Right ventricle myocardium inferior (tissue), 1 donor: ENCODE data around the gene TMEM161A. TPM values are rescaled to one million over a fixed set of nuclear protein-coding genes. Genes with fewer than 3 reads are reported as not detected.
A peak's percentile ranks its signal among the peaks of the same experiment; 100 is the strongest.
"Not testable (repeated sequence)": the region's sequence is repeated elsewhere in the genome, so short reads cannot be mapped to it uniquely, and the experiment has no call there.

Source experiments
- ATAC-seq: fragments of 200-7000 bp; cut with Tn5 transposase; one replicate; pipeline ENCODE4 v1.9.1; 2020; ENCODE audit warnings: mild to moderate bottlenecking, moderate library complexity
- DNase-seq: peaks from one replicate; pipeline ENCODE4 v3.0.0; 2021; ENCODE audit errors: missing footprints
- intact Hi-C: fragments of 100-400 bp; cut with DNase I; formaldehyde crosslinking; loops from one replicate; pipeline ENCODE4 v1.11.0; 2022
- total RNA-seq: library from RNA; stranded (reverse); fragmentation: NEBNext Ultra II Directional; extraction: Animal tissue kit (Norgen Biotek cat#: 25700); gene quantifications from one replicate; pipeline ENCODE4 v1.2.1, GENCODE V29; 2021
- donor health status: DM: no; HTN: yes; CAD: no; lungs with severe emphysema.

The TMEM161A gene
- total RNA-seq, 1 donor from 2014 or later: 23.5 TPM

GRCh38 chr19:19105365-19106055 is 32.8 kb downstream of the TMEM161A start:
- peak; percentile 79 for DNase-seq
- peak; percentile 80 for ATAC-seq
- intact Hi-C loops: no loop called here

DNA sequence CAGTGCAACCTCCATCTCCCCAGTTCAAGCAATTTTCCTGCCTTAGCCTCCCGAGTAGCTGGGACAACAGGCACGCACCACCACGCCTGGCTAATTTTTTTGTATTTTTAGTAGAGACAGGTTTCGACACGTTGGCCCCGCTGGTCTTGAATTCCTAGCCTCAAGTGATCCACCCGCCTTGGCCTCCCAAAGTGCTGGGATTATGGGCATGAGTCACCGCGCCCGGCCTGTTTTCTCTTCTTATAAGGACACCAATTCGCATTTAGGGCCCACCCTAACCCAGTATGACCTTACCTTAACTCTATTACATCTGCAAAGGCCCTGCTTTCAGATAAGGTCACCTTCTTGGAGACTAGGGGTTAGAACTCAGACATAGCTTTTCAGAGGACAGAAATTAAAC is 35.1 kb downstream of the TMEM161A start:
- intact Hi-C loops: no loop called here
- ATAC-seq (no peak), DNase-seq (peak; percentile 33)

DNA sequence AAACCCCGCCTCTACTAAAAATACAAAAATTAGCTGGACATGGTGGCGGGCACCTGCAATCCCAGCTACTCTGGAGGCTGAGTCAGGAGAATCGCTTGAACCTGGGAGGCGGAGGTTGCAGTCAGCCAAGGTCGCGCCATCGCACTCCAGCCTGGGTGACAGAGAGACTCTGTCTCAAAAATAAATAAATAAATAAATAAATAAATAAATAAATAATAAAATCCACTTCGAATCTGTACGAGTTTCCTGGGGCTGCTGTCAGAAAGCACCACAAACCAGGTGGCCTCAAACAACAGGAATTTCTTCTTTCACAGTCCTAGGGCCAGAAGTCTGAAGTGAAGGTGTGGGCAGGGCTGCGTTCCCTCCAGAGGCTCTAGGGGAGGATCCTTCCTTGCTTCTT is 35.7 kb downstream of the TMEM161A start:
- ATAC-seq, intact Hi-C loops: not testable (repeated sequence)
- peak; percentile 31 for DNase-seq

- DNase-seq: peak; percentile 15
- intact Hi-C loops: no loop called here
Observed at GRCh38 chr19:19101540-19101939, 36.7 kb downstream of the TMEM161A start.

GRCh38 chr19:19098703-19099632 is 39.3 kb downstream of the TMEM161A start:
- ATAC-seq: peak; percentile 61
- intact Hi-C loops: no loop called here

More at GRCh38 chr19:19101540-19101939, 36.7 kb downstream of the TMEM161A start:
- ATAC-seq: no peak

GRCh38 chr19:19098084-19098702 is 40.1 kb downstream of the TMEM161A start:
- intact Hi-C loops: no loop called here
- DNase-seq (no peak), ATAC-seq (no peak)

More at GRCh38 chr19:19098703-19099632, 39.3 kb downstream of the TMEM161A start:
- peak; percentile 60 for DNase-seq

DNA sequence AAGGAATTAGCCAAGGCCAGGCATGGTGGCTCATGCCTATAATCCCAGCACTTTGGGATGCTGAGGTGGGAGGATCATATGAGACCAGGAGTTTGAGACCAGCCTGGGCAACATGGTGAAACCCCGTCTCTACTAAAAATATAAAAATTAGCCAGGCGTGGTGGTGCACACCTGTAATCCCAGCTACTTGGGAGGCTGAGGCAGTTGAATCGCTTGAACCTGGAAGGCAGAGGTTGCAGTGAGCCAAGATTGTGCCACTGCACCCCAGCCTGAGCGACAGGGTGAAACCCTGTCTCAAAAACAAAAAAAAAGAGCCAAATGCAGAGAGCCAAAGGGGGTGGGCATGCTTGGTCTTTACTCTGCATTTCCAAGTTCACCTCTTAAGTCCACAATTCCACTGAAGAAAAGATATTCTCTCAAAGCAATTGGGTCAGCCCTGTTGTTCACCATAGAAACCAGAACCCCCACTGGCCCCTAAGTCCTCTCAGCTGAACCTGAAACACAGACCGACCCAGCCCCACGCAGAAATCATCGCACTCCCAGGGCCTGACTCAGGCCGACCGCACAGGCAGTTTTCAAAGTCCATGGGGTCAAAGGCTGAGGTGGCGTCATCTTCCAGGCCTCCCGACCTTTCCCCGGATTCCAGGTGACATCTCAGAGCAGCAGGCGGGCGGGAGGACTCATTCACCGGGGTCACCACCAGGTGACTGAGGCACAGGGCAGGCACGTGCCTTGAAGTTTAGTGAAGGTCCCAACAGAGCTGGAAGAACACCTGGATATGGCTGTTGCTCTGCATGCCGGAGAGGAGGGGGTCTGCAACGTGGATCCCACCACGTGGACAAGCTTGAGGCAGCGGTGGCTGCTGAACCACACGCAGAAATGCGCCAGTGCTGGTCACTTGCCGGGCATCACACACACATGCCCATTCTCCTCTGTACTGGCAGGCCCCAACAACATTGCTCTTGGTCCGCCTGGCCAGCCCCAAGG is 41.3 kb downstream of the TMEM161A start:
- intact Hi-C loops: no loop called here
- ATAC-seq (no peak), DNase-seq (peak; percentile 47)

GRCh38 chr19:19095691-19096090 is 42.6 kb downstream of the TMEM161A start:
- DNase-seq (peak; percentile 27), ATAC-seq (no peak)

DNA sequence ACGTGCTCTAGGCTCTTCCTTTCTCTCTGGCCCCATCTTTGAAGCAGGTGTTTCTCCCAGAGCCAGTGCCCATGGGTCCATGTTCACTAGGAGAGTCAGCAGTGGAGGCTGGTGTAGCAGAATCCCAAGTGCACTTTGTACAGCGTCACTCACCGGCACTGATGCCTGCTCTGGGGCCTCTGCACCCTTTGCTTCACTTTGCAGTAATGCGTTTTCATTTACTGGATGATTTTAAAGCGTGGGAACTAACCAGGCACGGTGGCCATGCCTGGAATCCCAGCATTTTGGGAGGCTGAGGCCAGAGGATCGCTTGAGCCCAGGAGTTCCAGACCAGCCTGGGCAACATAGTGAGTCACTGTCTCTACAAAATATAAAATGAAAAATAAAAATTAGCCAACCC is 43.8 kb downstream of the TMEM161A start:
- intact Hi-C loops: no loop called here
- DNase-seq: peak; percentile 26
- ATAC-seq: no peak

More at GRCh38 chr19:19095691-19096090, 42.6 kb downstream of the TMEM161A start:
- intact Hi-C loops: no loop called here

GRCh38 chr19:19087676-19088075 is 50.6 kb downstream of the TMEM161A start:
- intact Hi-C loops: no loop called here
- ATAC-seq (no peak), DNase-seq (no peak)

GRCh38 chr19:19083413-19084178 is 54.7 kb downstream of the TMEM161A start:
- DNase-seq (peak; percentile 72), ATAC-seq (peak; percentile 78)

DNA sequence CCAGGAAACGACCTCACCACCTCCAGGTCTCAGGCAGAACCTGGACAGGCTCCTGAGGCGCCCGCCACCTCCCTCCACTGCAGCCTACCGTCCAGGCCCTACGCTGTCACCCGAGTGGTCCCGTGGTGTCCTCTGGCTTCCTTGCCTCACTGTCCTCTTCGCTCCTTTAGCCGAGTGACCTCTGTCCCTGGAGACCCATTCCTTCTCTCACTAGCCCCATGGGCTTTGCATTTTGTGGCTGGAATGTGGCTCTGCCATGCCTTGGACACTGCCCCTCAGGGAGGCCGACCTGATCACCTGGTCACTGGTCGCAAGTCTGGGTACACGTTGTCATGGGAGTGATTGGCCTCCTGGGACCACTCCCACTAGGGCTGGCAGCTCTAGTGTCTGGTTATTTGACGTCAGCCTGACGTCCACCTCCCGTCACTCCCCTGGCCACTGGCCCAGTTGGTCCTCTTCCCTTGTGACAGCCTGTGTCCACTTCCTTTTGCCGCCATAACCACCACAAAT is 56.6 kb downstream of the TMEM161A start:
- intact Hi-C loops: no loop called here
- DNase-seq (peak; percentile 78), ATAC-seq (peak; percentile 38)

More at GRCh38 chr19:19083413-19084178, 54.7 kb downstream of the TMEM161A start:
- intact Hi-C loops: no loop called here

DNA sequence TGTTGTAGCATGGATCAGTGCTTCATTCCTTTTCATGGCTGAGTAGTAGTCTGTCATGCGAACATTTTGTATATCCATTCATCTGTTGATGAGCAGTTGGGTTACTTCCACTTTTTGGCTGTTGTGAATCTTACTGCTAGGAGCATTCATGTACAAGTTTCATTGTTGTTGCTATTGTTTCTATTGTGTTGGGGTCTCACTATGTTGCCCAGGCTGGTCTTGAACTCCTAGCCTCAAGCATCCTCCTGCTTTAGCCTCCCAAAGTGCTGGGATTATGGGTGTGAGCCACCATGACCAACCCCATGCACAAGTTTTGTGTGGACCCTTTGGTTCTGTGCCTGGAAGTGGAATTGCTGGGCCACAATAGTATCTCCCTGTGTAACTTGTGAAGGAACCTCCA is 58.7 kb downstream of the TMEM161A start:
- intact Hi-C loops: no loop called here
- DNase-seq: no peak
- ATAC-seq: no peak

DNA sequence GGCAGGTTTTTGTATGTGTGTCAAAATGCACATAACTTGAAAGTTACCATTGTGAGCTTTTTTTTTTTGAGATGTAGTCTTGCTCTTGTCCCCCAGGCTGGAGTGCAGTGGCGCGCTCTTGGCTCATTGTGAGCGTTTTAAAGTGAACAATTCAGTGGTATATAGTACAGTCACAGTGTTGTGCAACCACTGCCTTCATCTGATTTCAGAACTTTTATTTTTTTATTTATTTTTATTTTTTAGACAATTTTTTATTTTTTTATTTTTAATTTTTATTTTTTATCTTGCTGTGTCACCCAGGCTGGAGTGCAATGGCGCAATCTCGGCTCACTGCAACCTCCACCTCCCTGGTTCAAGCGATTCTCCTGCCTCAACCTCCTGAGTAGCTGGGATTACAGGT is 59.5 kb downstream of the TMEM161A start:
- intact Hi-C loops: no loop called here
- DNase-seq (peak; percentile 23), ATAC-seq (no peak)

DNA sequence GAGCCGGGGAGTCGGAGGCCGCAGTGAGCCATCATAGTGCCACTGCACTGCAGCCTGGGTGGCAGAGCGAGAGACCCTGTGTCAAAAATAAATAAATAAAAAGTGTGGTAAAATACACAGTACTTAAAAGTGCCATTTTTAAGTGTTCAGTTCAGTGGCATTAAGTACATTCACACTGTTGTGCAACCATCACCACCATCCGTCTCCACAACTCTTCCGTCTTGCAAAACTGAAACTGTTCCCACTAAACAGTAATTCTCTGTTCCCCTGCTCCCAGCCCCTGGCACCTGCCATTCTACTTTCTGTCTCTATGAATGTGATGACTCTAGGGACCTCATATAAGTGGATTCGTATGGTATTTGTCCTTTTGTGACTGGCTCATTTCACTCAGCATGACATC is 61.2 kb downstream of the TMEM161A start:
- intact Hi-C loops: no loop called here
- ATAC-seq: no peak
- DNase-seq: peak; percentile 30

DNA sequence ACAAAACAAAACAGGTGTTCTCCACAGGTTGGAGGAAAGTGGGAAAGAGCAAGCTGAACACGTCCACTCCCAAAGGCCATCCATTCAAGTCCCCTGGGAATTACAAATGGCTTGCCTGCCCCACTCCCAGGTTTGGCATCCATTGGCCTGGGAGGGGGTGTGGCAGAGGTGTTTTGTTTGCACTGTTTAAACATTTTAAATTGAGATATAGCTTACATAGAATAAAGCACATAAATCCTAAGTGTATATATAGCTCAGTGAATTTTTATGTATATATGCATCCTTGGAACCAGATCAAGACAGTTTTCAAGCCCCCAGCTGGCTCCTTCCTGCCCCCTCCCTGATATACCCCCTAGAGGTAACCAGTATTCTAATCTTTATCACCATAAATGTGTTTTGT is 61.8 kb downstream of the TMEM161A start:
- no peak for DNase-seq
- ATAC-seq: no peak
- intact Hi-C loops: no loop called here

GRCh38 chr19:19075126-19075525 is 63.2 kb downstream of the TMEM161A start:
- ATAC-seq (no peak), DNase-seq (no peak)
- intact Hi-C loops: no loop called here
